ENCODE measurements around the gene TCF25.

- TF ChIP-seq CTCF (IDR thresholded peaks at IDR 0.05) (no peak), POLR2A (IDR thresholded peaks at IDR 0.05) (no peak)
These were observed 5.5 kb upstream of the TCF25 start for GRCh38 chr16:89867918-89868317.

Data from adrenal gland (tissue), 5 donors.